Hepatocyte (in vitro differentiated cells): ENCODE measurements around the gene GTF2F1. TPM values are rescaled to one million over a fixed set of nuclear protein-coding genes. Genes with fewer than 3 reads are reported as not detected.

Source experiments
- DNase-seq: peaks from one replicate; pipeline ENCODE4 v3.0.0-alpha.2; 2016; ENCODE audit warnings: low spot score
- H2AFZ ChIP-seq: fragments of 200-600 bp; sonication (generic); 2 replicates; pipeline ENCODE4 v1.6.0; 2016; ENCODE audit warnings: antibody characterized with exemption, mild to moderate bottlenecking
- H3K27ac ChIP-seq: fragments of 200-600 bp; sonication (generic); 2 replicates; pipeline ENCODE4 v1.5.1; 2016; ENCODE audit warnings: mild to moderate bottlenecking
- H3K27me3 ChIP-seq: fragments of 200-600 bp; sonication (generic); 2 replicates; pipeline ENCODE4 v1.6.1; 2016
- H3K36me3 ChIP-seq: fragments of 200-600 bp; sonication (generic); replicated peaks from 2 replicates; pipeline ENCODE4 v1.5.1; 2016; ENCODE audit warnings: low read depth; ENCODE audit not compliant: insufficient read depth
- H3K4me1 ChIP-seq: fragments of 200-600 bp; sonication (generic); 2 replicates; pipeline ENCODE4 v1.5.1; 2016; ENCODE audit warnings: mild to moderate bottlenecking, moderate library complexity; ENCODE audit not compliant: insufficient read depth
- H3K4me2 ChIP-seq: fragments of 200-600 bp; sonication (generic); 2 replicates; pipeline ENCODE4 v1.6.0; 2016
- H3K4me3 ChIP-seq: fragments of 200-600 bp; sonication (generic); 2 replicates; pipeline ENCODE4 v1.5.1; 2016; ENCODE audit warnings: mild to moderate bottlenecking
- H3K79me2 ChIP-seq: fragments of 200-600 bp; sonication (generic); 2 replicates; pipeline ENCODE4 v1.6.0; 2017; ENCODE audit warnings: mild to moderate bottlenecking
- H3K9me2 ChIP-seq: fragments of 200-600 bp; sonication (generic); replicated peaks from 2 replicates; pipeline ENCODE4 v1.6.0; 2017; ENCODE audit warnings: mild to moderate bottlenecking; ENCODE audit not compliant: insufficient read depth
- H3K9me3 ChIP-seq: fragments of 200-600 bp; sonication (generic); 2 replicates; pipeline ENCODE4 v1.5.1; 2016; ENCODE audit warnings: low read depth, mild to moderate bottlenecking
- H4K20me1 ChIP-seq: fragments of 200-600 bp; sonication (generic); 2 replicates; pipeline ENCODE4 v1.6.0; 2016; ENCODE audit warnings: mild to moderate bottlenecking; ENCODE audit not compliant: insufficient read depth, poor library complexity, severe bottlenecking
- EZH2 ChIP-seq: fragments of 200-600 bp; sonication (generic); IDR thresholded peaks from 2 replicates; pipeline ENCODE4 v1.6.1; 2016; ENCODE audit warnings: antibody characterized with exemption, mild to moderate bottlenecking, borderline replicate concordance
- EZH2phosphoT487 ChIP-seq: fragments of 200-600 bp; sonication (generic); IDR thresholded peaks from one replicate; pipeline ENCODE4 v1.6.1; 2018; ENCODE audit warnings: antibody characterized with exemption, mild to moderate bottlenecking, low read depth, moderate library complexity; ENCODE audit not compliant: unreplicated experiment, severe bottlenecking
- WGBS: methylation state at CpG from one replicate; pipeline ENCODE4 v1.1.6; 2016; ENCODE audit warnings: low lambda C conversion rate; ENCODE audit errors: missing lambda C conversion rate; 5-methylcytosine and 5-hydroxymethylcytosine counted together
- polyA plus RNA-seq: library from polyadenylated mRNA; unstranded; fragments of >200 nt; fragmentation: Nextera tagmentation; extraction: Ambion mirVana; gene quantifications from 2 replicates; pipeline ENCODE4 v1.2.1, GENCODE V29; 2016
- total RNA-seq: library from RNA; depleted of rRNA; stranded (reverse); fragments of >200 nt; gene quantifications from 2 replicates; pipeline ENCODE4 v1.2.3, GENCODE V29; 2014
- TF ChIP-seq, protein P1 (sequence below): fragments of 200-600 bp; sonication (generic); IDR thresholded peaks from 2 replicates; pipeline ENCODE4 v1.5.1; 2016; ENCODE audit warnings: antibody characterized with exemption, mild to moderate bottlenecking; ENCODE audit not compliant: poor library complexity

GTF2F1 gene
- total and polyA plus RNA-seq, 2 experiments from 2014 or later: 44.6 to 47.5 TPM

DNA sequence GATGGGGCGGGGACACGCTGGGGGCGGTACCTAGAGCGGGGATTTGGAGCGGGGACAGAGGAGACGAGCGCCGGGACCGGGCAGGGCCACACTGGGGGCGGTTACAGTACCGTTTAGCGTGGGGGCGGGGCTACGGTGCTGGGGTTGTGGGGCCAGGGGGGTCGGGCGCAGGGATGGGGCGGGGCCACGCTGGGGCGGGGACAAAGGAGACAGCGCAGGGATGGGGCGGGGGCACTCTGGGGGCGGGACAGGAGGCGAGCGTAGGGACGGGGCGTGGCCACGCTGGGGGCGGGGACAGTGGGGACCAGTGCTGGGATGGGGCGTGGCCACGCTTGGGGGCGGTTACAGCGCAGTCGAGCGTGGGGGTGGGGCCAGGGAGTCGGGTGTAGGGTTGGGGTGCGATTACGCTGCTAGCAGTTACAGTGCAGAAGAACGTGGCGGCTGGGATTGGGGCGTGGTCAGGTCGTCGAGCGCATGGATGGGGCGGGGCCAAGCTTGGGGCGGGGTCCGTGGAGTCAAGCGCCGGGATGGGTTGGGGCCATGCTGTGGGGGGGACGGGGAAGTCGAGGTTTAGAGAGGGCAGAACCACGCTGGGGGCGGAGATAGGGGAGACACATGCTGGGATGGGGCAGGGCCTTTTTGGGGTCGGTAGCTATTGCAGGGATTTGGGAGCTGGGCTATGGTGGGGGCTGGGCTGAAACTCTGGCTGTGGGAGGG lies 19.7 kb downstream of the GTF2F1 start:
- Histone ChIP-seq H2AFZ (peak overlapping the region; percentile 61), H3K4me1 (peaks cover 5% of the 10 kb centered on the region), H3K36me3 (no peaks in the 10 kb centered on the region), H3K27me3 (no peaks in the 10 kb centered on the region), H3K79me2 (peaks cover 3% of the 10 kb centered on the region), H3K9me3 (no peaks in the 10 kb centered on the region), H3K4me2 (peak overlapping the region; percentile 80), H3K4me3 (peak overlapping the region; percentile 80), H4K20me1 (no peaks in the 10 kb centered on the region), H3K27ac (peak overlapping the region; percentile 99), H3K9me2 (no peaks in the 10 kb centered on the region)
- 0% methylated on average over 6 of the region's 53 CpGs for WGBS
- TF ChIP-seq EZH2 (no peak), EZH2phosphoT487 (no peak)
- TF ChIP-seq, protein P1, sequence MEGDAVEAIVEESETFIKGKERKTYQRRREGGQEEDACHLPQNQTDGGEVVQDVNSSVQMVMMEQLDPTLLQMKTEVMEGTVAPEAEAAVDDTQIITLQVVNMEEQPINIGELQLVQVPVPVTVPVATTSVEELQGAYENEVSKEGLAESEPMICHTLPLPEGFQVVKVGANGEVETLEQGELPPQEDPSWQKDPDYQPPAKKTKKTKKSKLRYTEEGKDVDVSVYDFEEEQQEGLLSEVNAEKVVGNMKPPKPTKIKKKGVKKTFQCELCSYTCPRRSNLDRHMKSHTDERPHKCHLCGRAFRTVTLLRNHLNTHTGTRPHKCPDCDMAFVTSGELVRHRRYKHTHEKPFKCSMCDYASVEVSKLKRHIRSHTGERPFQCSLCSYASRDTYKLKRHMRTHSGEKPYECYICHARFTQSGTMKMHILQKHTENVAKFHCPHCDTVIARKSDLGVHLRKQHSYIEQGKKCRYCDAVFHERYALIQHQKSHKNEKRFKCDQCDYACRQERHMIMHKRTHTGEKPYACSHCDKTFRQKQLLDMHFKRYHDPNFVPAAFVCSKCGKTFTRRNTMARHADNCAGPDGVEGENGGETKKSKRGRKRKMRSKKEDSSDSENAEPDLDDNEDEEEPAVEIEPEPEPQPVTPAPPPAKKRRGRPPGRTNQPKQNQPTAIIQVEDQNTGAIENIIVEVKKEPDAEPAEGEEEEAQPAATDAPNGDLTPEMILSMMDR: no peak
- peak; percentile 100 for DNase-seq

- no peaks in the 10 kb centered on the region for H3K9me3 ChIP-seq
- no peaks in the 10 kb centered on the region for H3K27me3 ChIP-seq
- peak within 1 kb of the TSS; percentile 72 for H2AFZ ChIP-seq
- peak within 1 kb of the TSS; percentile 80 for H3K4me3 ChIP-seq
- peak; percentile 100 for DNase-seq
- peak within 1 kb of the TSS; percentile 99 for H3K27ac ChIP-seq
- peaks cover 3% of the 10 kb centered on the region for H3K79me2 ChIP-seq
- TF ChIP-seq EZH2 (no peak), EZH2phosphoT487 (no peak)
- TF ChIP-seq, protein P1: no peak
- H4K20me1 ChIP-seq: no peaks in the 10 kb centered on the region
- H3K4me1 ChIP-seq: peaks cover 5% of the 10 kb centered on the region
- no peaks in the 10 kb centered on the region for H3K36me3 ChIP-seq
- peak within 1 kb of the TSS; percentile 80 for H3K4me2 ChIP-seq
- WGBS: under 1% methylated on average over 41 of the region's 47 CpGs
- no peaks in the 10 kb centered on the region for H3K9me2 ChIP-seq
Measured at GRCh38 chr19:6372594-6373095, 20.3 kb downstream of the GTF2F1 start, which contains the start of gene ALKBH7. ALKBH7 (plus strand) TSS chr19:6372794; CDS start chr19:6372821, 27 bp downstream.

DNA sequence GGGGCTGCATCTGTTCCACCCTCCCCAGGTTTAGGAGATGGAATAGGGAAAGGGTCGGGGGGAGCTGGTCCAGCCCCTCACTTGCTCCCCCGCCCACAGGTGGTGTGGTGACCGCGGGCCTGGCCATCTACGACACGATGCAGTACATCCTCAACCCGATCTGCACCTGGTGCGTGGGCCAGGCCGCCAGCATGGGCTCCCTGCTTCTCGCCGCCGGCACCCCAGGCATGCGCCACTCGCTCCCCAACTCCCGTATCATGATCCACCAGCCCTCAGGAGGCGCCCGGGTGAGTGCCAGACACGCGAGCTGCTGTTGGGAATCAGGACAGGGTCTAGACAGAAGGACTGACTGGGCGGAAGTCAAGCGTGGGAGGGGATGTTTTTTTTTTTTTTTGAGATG lies 28.6 kb downstream of the GTF2F1 start:
- Histone ChIP-seq H2AFZ (no peak overlapping the region), H3K27ac (no peak overlapping the region), H3K9me2 (no peaks in the 10 kb centered on the region), H3K27me3 (no peaks in the 10 kb centered on the region), H4K20me1 (no peaks in the 10 kb centered on the region), H3K4me2 (no peak overlapping the region), H3K79me2 (peaks cover 13% of the 10 kb centered on the region), H3K9me3 (no peaks in the 10 kb centered on the region), H3K4me1 (peaks cover 6% of the 10 kb centered on the region), H3K36me3 (no peaks in the 10 kb centered on the region), H3K4me3 (no peak overlapping the region)
- WGBS: 98% methylated on average over 21 of the region's 21 CpGs
- TF ChIP-seq EZH2phosphoT487 (no peak), EZH2 (no peak)
- TF ChIP-seq, protein P1: no peak
- no peak for DNase-seq
